ENCODE data around the gene CHD9. TPM values are rescaled to one million over a fixed set of nuclear protein-coding genes. Genes with fewer than 3 reads are reported as not detected.
A peak's percentile ranks its signal among the peaks of the same experiment; 100 is the strongest.

Gene CHD9
- total RNA-seq, 1 experiment from 2014 or later, result 12.1 TPM

- no peak for DNase-seq (ENCODE audit: low spot score)
Observed at GRCh38 chr16:53187775-53188174, 133.0 kb downstream of the CHD9 start.

- DNase-seq (ENCODE audit: low spot score), result no peak
Observed at GRCh38 chr16:53191413-53191812, 136.6 kb downstream of the CHD9 start.

GRCh38 chr16:53198933-53199332 is 144.1 kb downstream of the CHD9 start:
- no peak for DNase-seq (ENCODE audit: low spot score)

- no peak for DNase-seq (ENCODE audit: low spot score)
Observed at GRCh38 chr16:53201900-53202299, 147.1 kb downstream of the CHD9 start.

GRCh38 chr16:53202398-53202797 is 147.6 kb downstream of the CHD9 start:
- DNase-seq (ENCODE audit: low spot score), result no peak

- DNase-seq (ENCODE audit: low spot score), result peak; percentile 89
Observed at GRCh38 chr16:53207810-53208752, 153.3 kb downstream of the CHD9 start.

GRCh38 chr16:53209429-53209828 is 154.6 kb downstream of the CHD9 start:
- no peak for DNase-seq (ENCODE audit: low spot score)

- DNase-seq (ENCODE audit: low spot score), result no peak
Observed at GRCh38 chr16:53209877-53210276, 155.1 kb downstream of the CHD9 start.

GRCh38 chr16:53211253-53211652 is 156.5 kb downstream of the CHD9 start:
- DNase-seq (ENCODE audit: low spot score), result no peak

GRCh38 chr16:53212893-53213223 is 158.1 kb downstream of the CHD9 start:
- DNase-seq (ENCODE audit: low spot score), result no peak

- no peak for DNase-seq (ENCODE audit: low spot score)
Observed at GRCh38 chr16:53213542-53213941, 158.8 kb downstream of the CHD9 start.

GRCh38 chr16:53216798-53217197 is 162.0 kb downstream of the CHD9 start:
- no peak for DNase-seq (ENCODE audit: low spot score)

- no peak for DNase-seq (ENCODE audit: low spot score)
Observed at GRCh38 chr16:53219371-53219770, 164.6 kb downstream of the CHD9 start.

- no peak for DNase-seq (ENCODE audit: low spot score)
Observed at GRCh38 chr16:53219795-53220454, 165.1 kb downstream of the CHD9 start.

- no peak for DNase-seq (ENCODE audit: low spot score)
Observed at GRCh38 chr16:53220585-53220984, 165.8 kb downstream of the CHD9 start.

- peak; percentile 60 for DNase-seq (ENCODE audit: low spot score)
Observed at GRCh38 chr16:53224951-53225533, 170.3 kb downstream of the CHD9 start.

GRCh38 chr16:53232826-53233529 is 178.2 kb downstream of the CHD9 start:
- DNase-seq (ENCODE audit: low spot score), result no peak

- DNase-seq (ENCODE audit: low spot score), result no peak
Observed at GRCh38 chr16:53234836-53235235, 180.0 kb downstream of the CHD9 start.

GRCh38 chr16:53235851-53236250 is 181.1 kb downstream of the CHD9 start:
- DNase-seq (ENCODE audit: low spot score), result no peak

- DNase-seq (ENCODE audit: low spot score), result no peak
Observed at GRCh38 chr16:53249331-53249730, 194.5 kb downstream of the CHD9 start.

- DNase-seq (ENCODE audit: low spot score), result no peak
Observed at GRCh38 chr16:53257001-53257400, 202.2 kb downstream of the CHD9 start.

- no peak for DNase-seq (ENCODE audit: low spot score)
Observed at GRCh38 chr16:53258809-53259208, 204.0 kb downstream of the CHD9 start.
